ENCODE data around the gene G0S2.

GRCh38 chr1:209648931-209649776, 26.1 kb upstream of the G0S2 start:
- TF ChIP-seq CTCF (IDR thresholded peaks at IDR 0.05; ENCODE audit: low read depth, low read length, poor library complexity, severe bottlenecking) (no peak), EZH2phosphoT487 (IDR thresholded peaks at IDR 0.05; ENCODE audit: borderline replicate concordance, low read length) (no peak)
